ENCODE data around the gene C11orf86. TPM values are rescaled to one million over a fixed set of nuclear protein-coding genes. Genes with fewer than 3 reads are reported as not detected.

Gene C11orf86
- total and polyA plus RNA-seq, 2 experiments from 2014 or later = 0.21 to 0.74 TPM

GRCh38 chr11:67024410-67024809, 49.3 kb downstream of the C11orf86 start:
- Histone ChIP-seq H3K27ac (ENCODE audit: low read depth) (no peak overlapping the region), H4K20me1 (replicated peaks; ENCODE audit: insufficient read depth) (no peaks in the 10 kb centered on the region), H3K4me3 (peak overlapping the region; percentile 68; the same call in 1 of the 2 replicates), H3K9me2 (ENCODE audit: insufficient read depth) (no peaks in the 10 kb centered on the region), H3K4me1 (ENCODE audit: insufficient read depth) (peaks cover 18% of the 10 kb centered on the region; the same call in 1 of the 2 replicates), H3K36me3 (ENCODE audit: insufficient read depth) (no peaks in the 10 kb centered on the region), H3K27me3 (ENCODE audit: insufficient read depth) (peaks cover 35% of the 10 kb centered on the region), H3K79me2 (replicated peaks; ENCODE audit: insufficient read depth) (no peaks in the 10 kb centered on the region), H3K4me2 (no peak overlapping the region; the same call in 1 of the 2 replicates), H2AFZ (no peak overlapping the region), H3F3A (replicated peaks; ENCODE audit: low read depth) (peaks cover 6% of the 10 kb centered on the region; the same call in 1 of the 2 replicates)
- DNase-seq (ENCODE audit: low spot score) (no peak), ATAC-seq (no peak)
- Mint-ChIP-seq H3K4me1 (peaks cover 24% of the 10 kb centered on the region), H3K27me3 (ENCODE audit: insufficient read depth, low read depth, poor library complexity) (peaks cover 47% of the 10 kb centered on the region), H3K4me3 (peak overlapping the region; percentile 41; the same call in 2 of the 3 replicates), H3K36me3 (ENCODE audit: low read depth) (peaks cover 3% of the 10 kb centered on the region; the same call in 1 of the 3 replicates), H3K27ac (no peak overlapping the region), H3K9me3 (peaks cover 12% of the 10 kb centered on the region)
- peak; percentile 2 for TF ChIP-seq EZH2 (IDR thresholded peaks at IDR 0.05; ENCODE audit: low read depth, unreplicated experiment)
- TF ChIP-seq JUNB (IDR thresholded peaks at IDR 0.05; ENCODE audit: unreplicated experiment) = no peak

DNA sequence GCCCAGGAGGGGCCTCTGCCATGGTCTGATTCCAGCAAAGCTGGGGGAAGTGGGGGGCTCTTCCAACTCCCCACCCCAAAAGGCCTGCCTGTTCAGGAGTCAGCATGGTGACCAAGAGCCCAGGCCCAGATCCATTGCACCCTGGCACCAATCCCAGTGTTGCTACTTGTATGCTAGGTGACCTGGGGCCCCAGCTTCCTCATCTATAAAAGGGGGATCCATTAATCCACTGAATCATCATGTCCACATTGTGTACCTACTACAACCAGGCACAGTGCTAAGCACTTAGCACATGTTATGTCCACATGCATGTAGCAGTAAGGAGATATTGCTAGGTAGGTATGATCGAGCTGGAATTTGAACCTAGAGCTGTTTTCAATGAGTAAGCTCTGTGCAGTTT, 49.9 kb downstream of the C11orf86 start:
- no peak for TF ChIP-seq JUNB (IDR thresholded peaks at IDR 0.05; ENCODE audit: unreplicated experiment)
- TF ChIP-seq ZNF114 (CRISPR knock-in tag; IDR thresholded peaks at IDR 0.05) = no peak
- H3F3A ChIP-seq (replicated peaks; ENCODE audit: low read depth) = peaks cover 6% of the 10 kb centered on the region; the same call in 1 of the 2 replicates
- no peak overlapping the region for H3K4me2 ChIP-seq
- no peaks in the 10 kb centered on the region for H3K9me2 ChIP-seq (ENCODE audit: insufficient read depth)
- H3K36me3 ChIP-seq (ENCODE audit: insufficient read depth) = no peaks in the 10 kb centered on the region
- DNase-seq (ENCODE audit: low spot score) (no peak), ATAC-seq (no peak)
- no peaks in the 10 kb centered on the region for H4K20me1 ChIP-seq (replicated peaks; ENCODE audit: insufficient read depth)
- peaks cover 18% of the 10 kb centered on the region; the same call in 1 of the 2 replicates for H3K4me1 ChIP-seq (ENCODE audit: insufficient read depth)
- H3K4me3 ChIP-seq = no peak overlapping the region
- Mint-ChIP-seq H3K27me3 (ENCODE audit: insufficient read depth, low read depth, poor library complexity) (peaks cover 47% of the 10 kb centered on the region), H3K27ac (no peak overlapping the region), H3K9me3 (peaks cover 12% of the 10 kb centered on the region), H3K4me1 (peaks cover 24% of the 10 kb centered on the region), H3K36me3 (ENCODE audit: low read depth) (peaks cover 3% of the 10 kb centered on the region; the same call in 1 of the 3 replicates), H3K4me3 (no peak overlapping the region)
- peaks cover 35% of the 10 kb centered on the region for H3K27me3 ChIP-seq (ENCODE audit: insufficient read depth)
- no peak overlapping the region for H2AFZ ChIP-seq
- H3K79me2 ChIP-seq (replicated peaks; ENCODE audit: insufficient read depth) = no peaks in the 10 kb centered on the region
- H3K27ac ChIP-seq (ENCODE audit: low read depth) = no peak overlapping the region

GRCh38 chr11:67025750-67026149, 50.6 kb downstream of the C11orf86 start:
- no peak for DNase-seq (ENCODE audit: low spot score)
- TF ChIP-seq EZH2 (IDR thresholded peaks at IDR 0.05; ENCODE audit: low read depth, unreplicated experiment) (no peak), STAT1 (IDR thresholded peaks at IDR 0.05; ENCODE audit: unreplicated experiment) (no peak), POLR2AphosphoS5 (IDR thresholded peaks at IDR 0.05; ENCODE audit: low read depth) (no peak), NANOG (IDR thresholded peaks at IDR 0.05; ENCODE audit: borderline replicate concordance) (no peak), ZNF331 (CRISPR knock-in tag; IDR thresholded peaks at IDR 0.05; ENCODE audit: low read depth) (no peak)
- TF ChIP-seq, protein P1, sequence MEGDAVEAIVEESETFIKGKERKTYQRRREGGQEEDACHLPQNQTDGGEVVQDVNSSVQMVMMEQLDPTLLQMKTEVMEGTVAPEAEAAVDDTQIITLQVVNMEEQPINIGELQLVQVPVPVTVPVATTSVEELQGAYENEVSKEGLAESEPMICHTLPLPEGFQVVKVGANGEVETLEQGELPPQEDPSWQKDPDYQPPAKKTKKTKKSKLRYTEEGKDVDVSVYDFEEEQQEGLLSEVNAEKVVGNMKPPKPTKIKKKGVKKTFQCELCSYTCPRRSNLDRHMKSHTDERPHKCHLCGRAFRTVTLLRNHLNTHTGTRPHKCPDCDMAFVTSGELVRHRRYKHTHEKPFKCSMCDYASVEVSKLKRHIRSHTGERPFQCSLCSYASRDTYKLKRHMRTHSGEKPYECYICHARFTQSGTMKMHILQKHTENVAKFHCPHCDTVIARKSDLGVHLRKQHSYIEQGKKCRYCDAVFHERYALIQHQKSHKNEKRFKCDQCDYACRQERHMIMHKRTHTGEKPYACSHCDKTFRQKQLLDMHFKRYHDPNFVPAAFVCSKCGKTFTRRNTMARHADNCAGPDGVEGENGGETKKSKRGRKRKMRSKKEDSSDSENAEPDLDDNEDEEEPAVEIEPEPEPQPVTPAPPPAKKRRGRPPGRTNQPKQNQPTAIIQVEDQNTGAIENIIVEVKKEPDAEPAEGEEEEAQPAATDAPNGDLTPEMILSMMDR (conservative IDR thresholded peaks at IDR 0.05; ENCODE audit: low read depth in 2 of 2) = no peak
- TF ChIP-seq, protein P2, sequence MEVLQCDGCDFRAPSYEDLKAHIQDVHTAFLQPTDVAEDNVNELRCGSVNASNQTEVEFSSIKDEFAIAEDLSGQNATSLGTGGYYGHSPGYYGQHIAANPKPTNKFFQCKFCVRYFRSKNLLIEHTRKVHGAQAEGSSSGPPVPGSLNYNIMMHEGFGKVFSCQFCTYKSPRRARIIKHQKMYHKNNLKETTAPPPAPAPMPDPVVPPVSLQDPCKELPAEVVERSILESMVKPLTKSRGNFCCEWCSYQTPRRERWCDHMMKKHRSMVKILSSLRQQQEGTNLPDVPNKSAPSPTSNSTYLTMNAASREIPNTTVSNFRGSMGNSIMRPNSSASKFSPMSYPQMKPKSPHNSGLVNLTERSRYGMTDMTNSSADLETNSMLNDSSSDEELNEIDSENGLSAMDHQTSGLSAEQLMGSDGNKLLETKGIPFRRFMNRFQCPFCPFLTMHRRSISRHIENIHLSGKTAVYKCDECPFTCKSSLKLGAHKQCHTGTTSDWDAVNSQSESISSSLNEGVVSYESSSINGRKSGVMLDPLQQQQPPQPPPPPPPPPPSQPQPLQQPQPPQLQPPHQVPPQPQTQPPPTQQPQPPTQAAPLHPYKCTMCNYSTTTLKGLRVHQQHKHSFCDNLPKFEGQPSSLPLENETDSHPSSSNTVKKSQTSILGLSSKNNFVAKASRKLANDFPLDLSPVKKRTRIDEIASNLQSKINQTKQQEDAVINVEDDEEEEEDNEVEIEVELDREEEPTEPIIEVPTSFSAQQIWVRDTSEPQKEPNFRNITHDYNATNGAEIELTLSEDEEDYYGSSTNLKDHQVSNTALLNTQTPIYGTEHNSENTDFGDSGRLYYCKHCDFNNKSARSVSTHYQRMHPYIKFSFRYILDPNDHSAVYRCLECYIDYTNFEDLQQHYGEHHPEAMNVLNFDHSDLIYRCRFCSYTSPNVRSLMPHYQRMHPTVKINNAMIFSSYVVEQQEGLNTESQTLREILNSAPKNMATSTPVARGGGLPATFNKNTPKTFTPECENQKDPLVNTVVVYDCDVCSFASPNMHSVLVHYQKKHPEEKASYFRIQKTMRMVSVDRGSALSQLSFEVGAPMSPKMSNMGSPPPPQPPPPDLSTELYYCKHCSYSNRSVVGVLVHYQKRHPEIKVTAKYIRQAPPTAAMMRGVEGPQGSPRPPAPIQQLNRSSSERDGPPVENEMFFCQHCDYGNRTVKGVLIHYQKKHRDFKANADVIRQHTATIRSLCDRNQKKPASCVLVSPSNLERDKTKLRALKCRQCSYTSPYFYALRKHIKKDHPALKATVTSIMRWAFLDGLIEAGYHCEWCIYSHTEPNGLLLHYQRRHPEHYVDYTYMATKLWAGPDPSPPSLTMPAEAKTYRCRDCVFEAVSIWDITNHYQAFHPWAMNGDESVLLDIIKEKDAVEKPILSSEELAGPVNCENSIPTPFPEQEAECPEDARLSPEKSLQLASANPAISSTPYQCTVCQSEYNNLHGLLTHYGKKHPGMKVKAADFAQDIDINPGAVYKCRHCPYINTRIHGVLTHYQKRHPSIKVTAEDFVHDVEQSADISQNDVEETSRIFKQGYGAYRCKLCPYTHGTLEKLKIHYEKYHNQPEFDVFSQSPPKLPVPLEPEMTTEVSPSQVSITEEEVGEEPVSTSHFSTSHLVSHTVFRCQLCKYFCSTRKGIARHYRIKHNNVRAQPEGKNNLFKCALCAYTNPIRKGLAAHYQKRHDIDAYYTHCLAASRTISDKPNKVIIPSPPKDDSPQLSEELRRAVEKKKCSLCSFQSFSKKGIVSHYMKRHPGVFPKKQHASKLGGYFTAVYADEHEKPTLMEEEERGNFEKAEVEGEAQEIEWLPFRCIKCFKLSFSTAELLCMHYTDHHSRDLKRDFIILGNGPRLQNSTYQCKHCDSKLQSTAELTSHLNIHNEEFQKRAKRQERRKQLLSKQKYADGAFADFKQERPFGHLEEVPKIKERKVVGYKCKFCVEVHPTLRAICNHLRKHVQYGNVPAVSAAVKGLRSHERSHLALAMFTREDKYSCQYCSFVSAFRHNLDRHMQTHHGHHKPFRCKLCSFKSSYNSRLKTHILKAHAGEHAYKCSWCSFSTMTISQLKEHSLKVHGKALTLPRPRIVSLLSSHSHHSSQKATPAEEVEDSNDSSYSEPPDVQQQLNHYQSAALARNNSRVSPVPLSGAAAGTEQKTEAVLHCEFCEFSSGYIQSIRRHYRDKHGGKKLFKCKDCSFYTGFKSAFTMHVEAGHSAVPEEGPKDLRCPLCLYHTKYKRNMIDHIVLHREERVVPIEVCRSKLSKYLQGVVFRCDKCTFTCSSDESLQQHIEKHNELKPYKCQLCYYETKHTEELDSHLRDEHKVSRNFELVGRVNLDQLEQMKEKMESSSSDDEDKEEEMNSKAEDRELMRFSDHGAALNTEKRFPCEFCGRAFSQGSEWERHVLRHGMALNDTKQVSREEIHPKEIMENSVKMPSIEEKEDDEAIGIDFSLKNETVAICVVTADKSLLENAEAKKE (CRISPR knock-in tag; IDR thresholded peaks at IDR 0.05) = no peak

More at GRCh38 chr11:67025750-67026149, 50.6 kb downstream of the C11orf86 start:
- Histone ChIP-seq H3F3A (replicated peaks; ENCODE audit: low read depth) (peaks cover 6% of the 10 kb centered on the region; the same call in 1 of the 2 replicates), H3K27ac (ENCODE audit: low read depth) (no peak overlapping the region), H2AFZ (no peak overlapping the region), H3K36me3 (ENCODE audit: insufficient read depth) (no peaks in the 10 kb centered on the region), H3K9me2 (ENCODE audit: insufficient read depth) (no peaks in the 10 kb centered on the region), H4K20me1 (replicated peaks; ENCODE audit: insufficient read depth) (no peaks in the 10 kb centered on the region), H3K4me2 (no peak overlapping the region), H3K27me3 (ENCODE audit: insufficient read depth) (peaks cover 35% of the 10 kb centered on the region), H3K4me1 (ENCODE audit: insufficient read depth) (peaks cover 18% of the 10 kb centered on the region; the same call in 1 of the 2 replicates), H3K79me2 (replicated peaks; ENCODE audit: insufficient read depth) (no peaks in the 10 kb centered on the region), H3K4me3 (no peak overlapping the region)
- Mint-ChIP-seq H3K27ac (no peak overlapping the region), H3K4me1 (peaks cover 24% of the 10 kb centered on the region), H3K36me3 (ENCODE audit: low read depth) (peaks cover 3% of the 10 kb centered on the region; the same call in 1 of the 3 replicates), H3K4me3 (no peak overlapping the region), H3K27me3 (ENCODE audit: insufficient read depth, low read depth, poor library complexity) (peaks cover 45% of the 10 kb centered on the region), H3K9me3 (peaks cover 12% of the 10 kb centered on the region)
- no peak for ATAC-seq
